A549 treated with RU486 at 1 μM for 4 hours (cell line): ENCODE data around the gene TRIM37. TPM values are rescaled to one million over a fixed set of nuclear protein-coding genes. Genes with fewer than 3 reads are reported as not detected.

Source experiments
- total RNA-seq: library from RNA; stranded (reverse); fragments of 200-300 nt; extraction: Qiagen RNA extraction; gene quantifications from 5 replicates; pipeline ENCODE4 v1.2.3, GENCODE V29; 2022; ENCODE audit warnings: low read depth

The TRIM37 gene, protein sequence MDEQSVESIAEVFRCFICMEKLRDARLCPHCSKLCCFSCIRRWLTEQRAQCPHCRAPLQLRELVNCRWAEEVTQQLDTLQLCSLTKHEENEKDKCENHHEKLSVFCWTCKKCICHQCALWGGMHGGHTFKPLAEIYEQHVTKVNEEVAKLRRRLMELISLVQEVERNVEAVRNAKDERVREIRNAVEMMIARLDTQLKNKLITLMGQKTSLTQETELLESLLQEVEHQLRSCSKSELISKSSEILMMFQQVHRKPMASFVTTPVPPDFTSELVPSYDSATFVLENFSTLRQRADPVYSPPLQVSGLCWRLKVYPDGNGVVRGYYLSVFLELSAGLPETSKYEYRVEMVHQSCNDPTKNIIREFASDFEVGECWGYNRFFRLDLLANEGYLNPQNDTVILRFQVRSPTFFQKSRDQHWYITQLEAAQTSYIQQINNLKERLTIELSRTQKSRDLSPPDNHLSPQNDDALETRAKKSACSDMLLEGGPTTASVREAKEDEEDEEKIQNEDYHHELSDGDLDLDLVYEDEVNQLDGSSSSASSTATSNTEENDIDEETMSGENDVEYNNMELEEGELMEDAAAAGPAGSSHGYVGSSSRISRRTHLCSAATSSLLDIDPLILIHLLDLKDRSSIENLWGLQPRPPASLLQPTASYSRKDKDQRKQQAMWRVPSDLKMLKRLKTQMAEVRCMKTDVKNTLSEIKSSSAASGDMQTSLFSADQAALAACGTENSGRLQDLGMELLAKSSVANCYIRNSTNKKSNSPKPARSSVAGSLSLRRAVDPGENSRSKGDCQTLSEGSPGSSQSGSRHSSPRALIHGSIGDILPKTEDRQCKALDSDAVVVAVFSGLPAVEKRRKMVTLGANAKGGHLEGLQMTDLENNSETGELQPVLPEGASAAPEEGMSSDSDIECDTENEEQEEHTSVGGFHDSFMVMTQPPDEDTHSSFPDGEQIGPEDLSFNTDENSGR
- 14.1 to 24.3 TPM (median 22.1 TPM) in 5 replicates for total RNA-seq

DNA sequence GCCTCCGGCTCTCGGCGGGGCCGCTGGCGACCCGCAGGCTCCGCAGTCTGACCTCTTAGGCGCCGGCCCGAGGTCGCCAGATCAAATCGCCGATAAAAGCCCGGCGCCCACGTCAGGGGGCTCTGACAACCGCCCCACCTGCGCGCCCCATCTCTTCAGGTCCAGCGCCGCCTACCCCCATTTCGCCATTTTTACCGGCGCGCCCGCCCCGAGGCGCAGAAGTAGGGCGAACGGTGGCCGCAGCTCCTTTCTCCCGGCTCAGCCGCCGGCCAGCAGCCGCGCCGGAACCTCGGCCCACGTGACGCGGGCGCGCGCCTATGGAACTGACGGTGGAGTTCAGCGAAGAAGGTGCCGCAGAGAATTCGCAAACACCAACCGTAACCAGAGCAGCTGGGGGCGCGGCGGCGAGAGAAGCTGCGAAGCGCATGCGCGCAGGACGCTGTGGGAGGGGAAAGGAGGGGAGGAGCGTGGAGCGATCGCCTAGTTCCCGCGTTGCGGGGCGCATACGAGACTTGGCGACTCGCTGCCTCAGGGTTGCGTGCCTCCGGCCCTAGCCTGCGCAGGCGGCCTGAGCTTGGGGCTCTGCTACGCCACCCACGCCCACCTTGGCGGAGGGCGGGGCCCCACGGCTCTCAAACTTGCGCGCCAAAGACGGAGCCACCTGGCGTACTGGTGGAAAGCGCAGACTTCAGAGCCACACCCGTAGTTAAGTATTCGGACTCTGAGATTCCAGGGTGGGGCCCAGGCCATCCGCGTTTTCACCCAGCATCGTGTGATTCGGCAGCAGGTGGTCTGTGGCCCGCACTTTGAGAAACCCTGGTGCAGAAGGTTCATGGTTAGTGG lies at the start of gene TRIM37:
TSS of gene TRIM37 (minus strand) at position 418 of the 843 bp plus-strand sequence. CDS start 419 bp downstream, outside the sequence.

DNA sequence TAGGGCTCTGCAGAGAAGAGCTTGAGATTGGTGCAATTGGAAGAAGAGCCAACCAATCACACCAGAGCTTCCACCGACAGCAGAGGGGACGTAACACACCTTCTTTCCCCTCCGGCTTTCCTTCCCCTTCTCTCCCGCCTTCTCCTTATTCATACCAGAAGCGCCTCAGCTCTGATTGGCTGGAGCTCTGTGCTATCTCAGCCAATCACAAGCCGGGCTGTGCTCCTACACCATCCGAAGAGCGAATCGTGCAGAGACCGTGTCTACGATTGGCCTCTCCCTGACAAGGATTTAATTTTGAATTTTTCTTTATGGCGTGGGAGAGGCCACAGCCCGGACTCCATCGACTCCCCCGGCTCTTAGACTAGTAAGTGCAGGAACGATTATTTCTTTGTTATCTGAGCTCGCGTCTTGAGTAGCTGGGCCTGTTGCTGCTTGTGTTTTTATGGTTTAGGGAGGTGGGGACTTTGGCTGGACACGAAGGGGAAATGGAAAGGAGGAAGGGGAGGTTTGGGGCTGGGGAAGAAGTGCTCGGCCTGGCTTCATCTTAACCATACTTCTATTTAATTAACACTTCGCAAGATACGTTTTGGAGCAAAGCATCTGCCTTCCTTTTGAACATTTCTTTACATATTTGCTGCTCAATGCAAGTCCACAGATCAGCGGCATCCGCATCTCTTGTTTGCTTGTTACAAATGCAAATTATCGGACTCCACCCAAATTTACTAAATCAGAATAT lies 48.9 kb upstream of the TRIM37 start, which contains the start of gene PRR11:
TSS of gene PRR11 (plus strand) at position 308 of the 739 bp plus-strand sequence. CDS start 14,007 bp downstream, outside the sequence.

DNA sequence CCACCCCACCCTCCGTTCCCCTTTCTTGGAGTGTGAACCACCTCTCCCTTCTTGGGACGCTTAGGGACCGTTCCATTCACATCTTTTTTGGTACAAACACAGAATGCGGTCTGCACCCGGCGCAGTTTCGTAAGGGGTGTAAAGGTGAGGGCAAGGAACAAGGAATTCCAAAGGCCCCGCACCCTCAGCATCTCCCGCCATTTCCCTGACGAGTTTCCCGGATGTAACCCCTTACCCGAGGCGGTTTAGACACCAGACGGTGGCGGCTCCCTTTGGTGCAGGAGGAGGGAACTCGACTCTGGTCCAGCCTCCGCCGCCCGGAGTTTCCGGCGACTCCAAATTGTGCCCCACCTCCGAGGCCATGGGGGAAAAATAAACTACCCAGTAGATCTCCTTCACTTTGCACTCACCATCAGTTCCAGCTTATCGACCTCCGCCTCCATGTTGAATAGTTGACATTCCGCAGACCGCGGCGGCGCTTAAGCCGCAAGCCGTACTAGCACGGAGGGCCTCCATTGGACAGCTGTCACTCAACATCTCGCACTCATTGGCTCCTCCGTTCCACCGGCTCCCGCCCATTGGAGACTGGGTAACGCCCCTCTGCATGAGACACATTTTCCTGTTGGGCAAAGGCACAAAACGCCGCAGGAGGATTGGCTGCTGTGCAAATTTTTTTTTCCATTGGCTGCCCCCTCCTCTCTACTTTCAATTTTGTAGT lies 48.2 kb upstream of the TRIM37 start, which contains the start of gene SKA2:
TSS of gene SKA2 (minus strand) at position 466 of the 718 bp plus-strand sequence. CDS start at position 443, 23 bp downstream.

Other genes with a start within 250 kb of the TRIM37 start
- gene SKA2, start 48.3 kb upstream of the TRIM37 start, total RNA-seq, result 90.7 to 183 TPM (median 99.5 TPM) in 5 replicates
- 40.1 to 61.8 TPM (median 55.4 TPM) in 5 replicates for gene PRR11, start 48.9 kb upstream of the TRIM37 start, total RNA-seq
- gene SMG8, start 103.2 kb upstream of the TRIM37 start, total RNA-seq, result 26.5 to 31.0 TPM (median 27.2 TPM) in 5 replicates
- 0.47 to 1.0 TPM (median 0.83 TPM) in 5 replicates for gene GDPD1, start 113.6 kb upstream of the TRIM37 start, total RNA-seq
- 1.0 to 3.3 TPM (median 3.1 TPM) in 5 replicates for gene YPEL2, start 224.8 kb upstream of the TRIM37 start, total RNA-seq